GM21576 (cell line): ENCODE data around the gene BLOC1S5.

Source experiments
- ATAC-seq: cut with Tn5 transposase; IDR thresholded peaks from one replicate; pipeline ENCODE4 v1.9.1; 2021; ENCODE audit warnings: mild to moderate bottlenecking, moderate library complexity; ENCODE audit not compliant: unreplicated experiment

BLOC1S5 gene

DNA sequence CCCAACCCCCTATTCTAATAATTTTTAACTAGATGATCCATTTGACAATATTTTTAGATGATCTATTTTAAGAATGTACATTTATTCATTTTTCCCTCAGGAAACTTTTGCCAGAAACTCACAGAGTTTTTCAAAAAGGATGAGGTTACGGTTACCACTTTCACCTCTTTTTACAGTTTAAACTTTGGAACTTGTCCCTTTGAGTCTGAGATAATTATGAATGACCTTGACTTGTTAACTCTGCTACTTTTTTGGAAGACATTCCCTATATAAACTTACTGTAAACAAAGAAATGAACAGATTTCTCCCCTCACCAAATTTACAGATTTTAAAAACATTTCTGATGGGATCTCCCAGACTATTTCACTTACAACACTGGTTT lies 18.4 kb upstream of the BLOC1S5 start:
- ATAC-seq, result no peak

DNA sequence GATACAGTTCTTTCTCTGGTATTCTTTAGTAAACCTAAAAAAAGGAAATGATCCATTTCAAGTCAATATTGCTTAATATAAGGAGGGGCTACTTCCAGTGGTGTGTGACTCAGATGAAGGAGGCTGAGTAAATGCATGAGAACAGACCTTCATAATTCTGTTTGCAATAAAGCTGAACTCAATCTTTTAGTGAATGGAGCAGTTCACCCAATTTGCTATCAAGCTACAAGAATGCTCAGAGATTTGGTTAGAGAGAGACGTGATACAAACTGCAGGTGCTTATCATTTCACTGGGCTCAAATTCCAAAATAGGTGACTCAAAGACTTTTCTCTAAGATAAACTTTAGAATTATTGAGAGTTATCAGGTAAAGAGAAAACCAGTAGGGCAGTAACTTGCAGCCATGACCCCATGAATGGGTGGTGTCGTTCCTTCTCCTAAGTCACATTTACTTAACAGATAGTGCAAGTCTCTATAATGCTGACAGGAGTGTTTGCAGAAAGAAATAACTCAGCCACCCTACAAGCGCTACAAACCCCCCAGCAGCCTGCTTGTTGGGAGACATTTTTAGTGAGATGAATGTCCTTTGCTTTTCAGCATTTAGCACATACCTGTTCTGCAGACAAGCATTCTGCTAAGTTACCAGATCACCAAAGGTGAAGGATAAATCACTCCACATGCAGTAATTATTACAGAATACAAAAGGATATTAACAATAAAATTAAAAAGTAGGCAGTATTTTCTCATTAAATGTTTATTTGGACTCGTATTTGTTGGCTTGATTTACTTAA lies 16.4 kb upstream of the BLOC1S5 start:
- no peak for ATAC-seq

DNA sequence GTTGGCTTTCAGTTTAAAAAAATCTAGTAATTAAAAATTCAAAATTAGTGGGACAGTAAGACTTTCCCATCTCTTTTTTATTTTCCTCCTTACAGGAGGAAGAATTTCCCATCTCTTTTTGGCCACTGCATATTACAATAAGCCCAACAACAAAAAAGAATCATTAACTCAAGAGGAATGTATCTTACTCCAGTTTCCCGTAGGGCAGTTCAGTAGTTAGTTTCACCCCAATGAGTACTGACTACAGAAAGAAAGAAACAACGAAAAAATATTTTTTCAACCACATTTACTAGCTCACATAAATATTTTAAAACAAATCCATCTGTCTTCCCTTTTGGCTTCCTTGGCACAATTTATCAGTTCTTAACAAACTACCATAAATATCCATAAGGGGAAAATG lies 14.9 kb upstream of the BLOC1S5 start:
- no peak for ATAC-seq

DNA sequence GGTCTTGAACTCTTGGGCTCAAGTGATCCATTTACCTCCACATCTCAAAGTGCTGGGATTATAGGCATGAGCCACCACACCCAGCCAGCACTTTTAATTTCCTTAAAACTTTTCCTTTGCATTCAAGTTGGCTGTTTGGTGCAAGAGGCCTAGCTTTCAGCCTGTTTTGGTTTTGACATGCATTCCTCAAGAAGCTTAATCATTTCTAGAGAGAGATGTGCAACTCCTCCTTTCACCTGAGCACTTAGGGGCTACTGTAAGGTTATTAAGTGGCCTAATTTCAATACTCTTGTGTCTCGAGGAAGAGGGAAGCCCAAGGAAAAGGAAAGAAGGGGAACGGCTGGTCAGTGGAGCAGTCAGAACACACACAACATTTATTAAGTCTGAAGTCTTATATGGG lies 13.8 kb upstream of the BLOC1S5 start:
- ATAC-seq, result no peak

DNA sequence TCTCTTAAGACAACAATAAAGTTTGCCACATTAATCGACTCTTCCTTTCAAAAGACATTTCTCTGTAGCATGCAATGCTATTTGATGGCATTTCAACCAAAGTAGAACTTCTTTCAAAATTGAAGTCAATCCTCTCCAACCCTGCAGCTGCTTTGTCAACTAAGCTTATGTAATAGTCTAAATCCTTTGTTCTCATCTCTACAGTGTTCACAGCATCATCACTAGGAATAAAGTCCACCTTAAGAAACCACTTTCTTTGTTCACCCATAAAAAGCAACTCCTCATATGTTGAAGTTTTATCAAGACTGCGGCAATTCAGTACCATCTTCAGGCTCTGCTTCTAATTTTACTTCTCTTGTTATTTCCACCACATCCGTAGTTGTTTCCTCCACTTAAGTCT lies 11.5 kb upstream of the BLOC1S5 start:
- no peak for ATAC-seq

DNA sequence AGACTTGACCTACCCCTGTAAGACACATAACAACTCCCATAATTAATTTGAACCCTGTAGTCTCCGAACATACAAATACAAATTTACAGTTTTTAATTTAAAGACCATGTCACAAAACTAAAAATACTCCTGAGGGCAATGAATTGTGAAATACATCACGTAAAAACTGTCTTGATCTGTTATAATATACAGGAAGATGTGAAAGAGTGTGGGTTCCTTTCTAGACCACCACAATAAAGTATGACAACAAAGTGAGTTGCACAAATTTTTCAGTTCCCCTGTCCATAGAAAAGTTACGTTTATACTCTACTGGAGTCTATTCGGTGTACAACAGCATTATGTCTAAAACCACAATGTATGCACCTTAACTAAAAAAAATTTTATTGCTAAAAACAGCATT lies 11.0 kb upstream of the BLOC1S5 start:
- ATAC-seq, result no peak

DNA sequence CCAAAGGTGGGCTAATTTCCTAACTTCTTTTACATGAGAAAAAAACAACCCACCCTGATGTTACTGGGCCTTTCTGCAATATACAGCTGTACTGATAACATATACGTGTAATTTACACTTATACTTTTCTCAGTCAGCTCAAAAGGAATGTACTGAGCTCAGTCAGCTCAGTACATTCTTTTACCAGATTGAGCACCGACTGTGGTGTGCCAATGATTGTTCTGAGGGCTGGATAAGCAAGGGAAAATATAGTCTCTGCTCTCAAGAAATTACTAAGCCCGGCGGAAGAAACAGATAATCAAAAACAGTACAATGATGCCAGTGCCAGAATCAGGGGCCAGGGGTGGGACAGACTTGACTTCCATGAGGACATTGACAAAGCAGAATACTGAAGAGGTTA lies 10.0 kb upstream of the BLOC1S5 start:
- no peak for ATAC-seq

DNA sequence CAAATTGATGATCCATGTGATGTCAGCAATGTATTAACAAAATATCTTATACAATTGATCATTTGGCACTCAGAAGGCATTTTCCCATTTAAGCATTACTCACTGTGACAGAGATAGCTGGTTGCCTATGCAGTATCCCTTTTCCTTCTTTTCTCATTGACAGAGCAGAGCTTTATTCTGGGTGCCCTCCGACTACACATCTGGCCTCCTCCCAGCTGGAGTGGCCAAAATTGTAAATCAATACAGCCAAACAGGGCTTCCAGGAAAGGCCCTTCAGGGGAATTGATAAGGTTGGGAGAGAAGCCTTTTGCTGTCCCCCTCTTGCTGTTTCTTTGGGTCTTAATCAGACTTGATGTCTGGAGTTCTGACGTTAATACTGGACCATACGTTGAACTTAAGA lies 9.6 kb upstream of the BLOC1S5 start:
- no peak for ATAC-seq

DNA sequence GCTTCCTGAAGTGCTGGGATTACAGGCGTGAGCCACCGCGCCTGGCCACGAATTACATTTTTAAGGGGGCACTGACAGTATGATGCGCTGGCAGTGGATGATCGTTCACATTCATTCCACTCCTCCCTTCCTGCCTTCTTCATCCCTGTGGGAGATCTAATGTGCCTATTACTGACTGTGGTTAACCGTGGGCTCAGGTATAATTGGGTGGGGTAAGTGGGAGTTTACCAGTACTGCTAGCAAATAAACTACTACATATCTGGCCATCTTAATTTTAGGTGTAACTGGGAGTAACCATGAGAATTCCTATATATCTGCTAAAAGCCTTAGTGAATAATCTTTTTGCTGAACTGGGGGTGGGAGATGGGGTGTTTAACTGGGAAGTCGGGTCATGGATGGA lies 6.5 kb upstream of the BLOC1S5 start:
- ATAC-seq, result no peak

DNA sequence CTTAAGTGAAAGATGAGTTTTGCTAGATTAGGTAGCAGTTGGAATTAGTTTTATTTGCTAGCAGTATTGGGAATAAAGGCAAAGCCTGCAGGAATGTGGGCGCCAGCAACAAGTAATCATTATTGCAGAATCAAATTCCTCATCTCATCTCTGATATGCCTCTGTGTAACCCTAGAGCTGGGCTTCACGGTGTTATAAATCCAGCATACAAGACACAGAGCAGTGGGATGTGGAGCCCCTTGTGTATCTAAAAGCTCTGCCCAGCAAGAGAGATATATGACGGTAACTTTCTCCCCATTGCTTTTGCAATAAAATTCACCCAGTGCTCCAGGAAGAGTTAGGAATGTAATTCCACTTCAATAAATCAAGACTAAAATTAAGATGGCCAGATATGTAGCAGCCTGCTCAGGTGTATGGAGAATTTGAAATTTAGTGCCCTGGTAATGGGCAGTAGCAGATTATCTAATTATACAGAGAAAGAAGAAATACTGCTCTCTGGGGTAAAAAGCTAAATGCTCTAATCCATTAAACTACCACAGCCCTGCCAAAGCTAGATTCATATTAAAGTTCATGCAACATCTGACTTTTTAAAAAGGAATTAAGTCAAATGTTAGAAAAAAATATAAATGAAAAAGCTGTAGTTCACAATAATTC lies 5.6 kb upstream of the BLOC1S5 start:
- no peak for ATAC-seq

DNA sequence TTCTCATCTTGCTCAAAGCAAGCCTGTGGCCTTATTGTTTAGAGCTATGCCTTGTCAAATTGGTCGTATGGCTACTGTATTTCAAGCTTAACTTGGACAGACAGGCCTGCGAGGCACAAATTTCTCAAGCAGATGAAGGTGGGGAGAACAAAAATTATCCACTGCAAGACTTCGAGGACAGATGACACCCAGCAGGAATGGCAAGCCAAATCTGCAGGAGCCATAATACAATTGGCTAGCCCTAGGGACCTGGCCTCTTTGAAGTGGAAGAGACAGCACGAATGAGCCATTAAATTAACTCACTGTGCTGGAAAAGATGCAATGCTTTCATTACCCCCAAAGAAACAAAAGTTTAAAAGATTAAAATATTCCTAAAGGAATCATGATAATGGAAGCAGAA lies 5.0 kb upstream of the BLOC1S5 start:
- ATAC-seq, result no peak

DNA sequence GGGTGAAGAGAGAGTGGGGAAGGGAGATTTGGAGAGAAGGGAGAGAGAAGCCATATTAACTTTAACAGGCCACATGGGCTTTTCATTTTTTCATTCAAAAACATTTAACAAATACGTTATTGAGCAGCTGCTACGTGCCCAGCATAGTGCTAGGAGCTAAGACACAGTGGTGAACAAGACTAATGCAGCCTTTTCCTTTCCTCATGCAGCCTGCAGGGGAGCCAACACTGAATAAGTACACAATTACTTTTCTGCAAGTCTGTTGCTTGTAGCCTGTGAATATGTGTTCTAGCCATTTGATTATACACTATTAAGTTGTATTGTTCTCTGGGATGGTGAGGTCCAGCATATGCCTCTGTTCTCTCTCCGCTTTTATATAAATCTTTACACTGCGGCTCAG lies 1.9 kb upstream of the BLOC1S5 start:
- ATAC-seq, result no peak

DNA sequence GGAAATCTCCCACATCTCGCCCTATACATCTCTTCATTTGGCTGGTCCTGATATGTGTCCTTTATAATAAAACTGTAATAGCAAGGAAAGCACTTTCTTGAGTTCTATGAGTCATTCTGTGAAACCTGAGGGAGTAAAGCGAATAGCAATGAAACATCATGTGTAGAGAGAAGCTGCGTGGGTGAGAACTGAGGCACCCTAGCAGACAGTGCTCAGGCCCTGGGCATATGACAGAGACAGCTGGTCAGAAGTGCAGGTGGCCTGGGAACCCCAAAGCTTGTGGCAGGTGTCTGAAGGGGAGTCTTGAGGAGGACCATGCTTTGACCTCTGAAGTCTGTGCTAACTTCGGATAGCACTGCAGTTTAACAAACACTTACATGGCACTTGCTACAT lies 1.3 kb upstream of the BLOC1S5 start:
- peak; percentile 44 for ATAC-seq

DNA sequence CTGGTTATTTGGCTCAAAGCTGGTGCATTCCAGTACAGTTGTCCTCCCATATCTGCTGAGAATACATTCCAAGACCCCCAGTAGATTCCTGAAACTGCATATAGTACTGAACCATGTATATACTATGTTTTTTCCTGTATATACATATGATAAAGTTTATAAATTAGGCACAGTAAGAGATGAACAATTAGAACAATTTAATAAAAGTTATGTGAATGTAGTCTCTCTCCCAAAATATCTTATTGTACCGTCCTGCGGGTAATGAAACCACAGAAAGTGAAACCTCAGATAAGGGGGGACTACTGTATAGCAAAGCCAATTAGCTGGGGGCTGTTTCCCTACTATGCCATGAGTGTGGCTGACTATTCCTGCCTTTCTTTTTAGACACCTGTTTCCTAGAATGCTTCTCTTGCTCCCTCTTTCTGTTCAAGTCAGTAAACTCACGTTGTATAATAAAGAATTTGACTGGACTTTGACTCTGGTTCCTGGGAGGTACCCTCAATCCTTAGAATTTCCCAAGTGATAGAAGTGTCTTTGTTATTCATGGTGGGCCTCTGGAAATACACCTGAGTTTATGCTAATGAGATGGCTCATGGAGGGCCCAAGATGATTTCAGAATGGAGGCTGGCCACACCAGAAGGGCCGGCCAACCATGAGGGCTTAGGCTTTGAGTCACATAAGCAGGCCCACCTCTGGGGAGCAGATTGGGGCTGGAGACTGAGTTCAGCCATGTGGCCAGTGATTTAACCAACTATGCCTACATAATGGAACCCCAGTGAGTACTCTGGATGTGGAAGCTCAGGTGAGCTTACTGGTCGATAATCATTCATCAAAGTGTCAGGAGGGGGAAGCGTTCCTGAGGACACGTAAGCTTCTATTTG lies 689 bp upstream of the BLOC1S5 start:
- no peak for ATAC-seq

DNA sequence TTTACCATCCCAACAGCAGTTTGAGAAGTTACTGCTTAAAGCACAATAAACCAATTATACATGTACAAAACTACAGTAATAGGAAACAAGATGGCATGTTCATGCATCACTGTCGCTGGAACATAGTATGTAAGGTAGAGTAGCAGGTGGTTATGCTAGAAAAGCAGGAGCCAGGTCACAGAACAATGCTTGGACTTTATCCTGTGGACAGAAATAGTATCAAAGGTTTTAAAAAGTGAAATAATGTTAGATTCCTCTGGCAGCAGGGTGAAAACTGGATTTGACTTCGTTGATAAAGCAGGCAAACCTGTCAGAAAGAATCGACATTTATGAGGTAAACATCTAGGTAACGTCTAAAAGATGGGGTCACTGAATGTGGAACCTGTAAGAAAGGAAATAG lies 2.5 kb downstream of the BLOC1S5 start:
- no peak for ATAC-seq

DNA sequence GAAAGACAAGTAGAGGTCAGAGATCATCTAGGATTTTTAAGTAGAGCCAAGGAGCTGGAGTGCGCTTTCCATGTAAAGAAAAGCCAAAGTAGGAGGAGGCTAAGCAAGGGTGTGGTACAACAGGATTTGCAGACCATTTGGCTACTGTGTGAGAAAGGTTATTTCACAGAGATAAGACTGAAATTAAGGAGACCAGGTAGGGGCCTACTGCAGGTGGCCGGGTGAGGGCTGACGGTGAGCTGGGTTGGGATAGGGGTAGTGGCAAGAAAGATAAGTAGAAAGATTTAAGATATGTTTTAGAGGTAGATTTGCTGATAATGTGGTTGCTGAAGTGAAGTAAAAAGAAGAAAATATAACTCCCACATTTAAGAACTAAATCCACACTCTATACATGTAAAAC lies 3.8 kb downstream of the BLOC1S5 start:
- ATAC-seq, result no peak

DNA sequence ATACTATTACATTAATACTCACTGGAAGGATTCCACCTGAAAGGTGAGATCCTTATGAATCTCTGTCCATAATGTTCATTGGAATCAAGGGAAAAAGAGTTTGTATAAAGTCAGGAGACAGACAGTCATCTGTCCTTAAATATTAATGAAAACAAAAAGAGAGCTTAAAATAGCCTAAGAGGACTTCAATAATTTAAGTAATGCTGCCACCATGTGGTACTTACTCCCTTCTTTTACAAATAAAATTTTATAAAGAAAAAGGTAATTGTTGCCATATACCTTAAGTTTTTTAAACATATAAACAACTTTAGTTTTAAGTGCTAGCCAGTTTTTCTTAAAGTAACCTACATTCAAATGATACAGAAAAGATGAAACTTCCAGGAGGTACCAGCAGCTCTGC lies 5.1 kb downstream of the BLOC1S5 start:
- ATAC-seq, result no peak

DNA sequence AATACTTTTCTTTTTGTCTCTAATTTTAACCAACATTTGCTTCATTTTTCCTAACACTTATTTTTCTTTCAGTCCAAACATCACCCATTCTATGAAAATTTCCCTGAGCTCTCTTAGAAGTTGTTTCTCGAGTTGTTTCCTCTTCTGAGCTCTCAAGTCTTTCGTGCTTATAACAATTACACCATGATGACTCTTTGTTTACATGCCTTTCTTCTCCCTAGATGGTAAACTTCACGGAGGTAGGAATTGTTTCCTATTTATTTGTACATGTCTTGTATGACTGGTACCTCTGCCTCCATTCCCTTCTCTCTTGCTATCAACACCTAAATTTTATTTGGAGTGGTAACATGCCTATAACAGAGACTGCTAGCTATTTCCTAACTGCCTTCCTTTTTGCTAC lies 6.4 kb downstream of the BLOC1S5 start:
- no peak for ATAC-seq

DNA sequence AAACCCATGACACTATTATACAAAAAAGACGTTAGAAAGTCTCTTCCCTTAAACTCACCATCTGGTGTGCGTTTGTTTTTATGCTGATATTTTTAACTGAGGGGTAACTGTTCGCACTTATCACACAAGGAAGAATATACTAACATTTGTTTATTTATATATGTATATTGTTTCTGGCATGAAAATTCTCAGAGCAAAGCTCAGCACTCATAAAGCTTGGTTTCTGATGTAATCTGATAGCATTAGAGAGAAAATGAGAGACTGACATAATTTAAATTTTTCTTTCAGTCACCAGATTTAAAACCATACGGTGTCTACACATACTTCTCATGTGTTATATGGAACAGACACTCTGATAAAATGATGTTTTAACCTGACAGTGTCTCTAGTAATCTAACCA lies 6.9 kb downstream of the BLOC1S5 start:
- no peak for ATAC-seq

DNA sequence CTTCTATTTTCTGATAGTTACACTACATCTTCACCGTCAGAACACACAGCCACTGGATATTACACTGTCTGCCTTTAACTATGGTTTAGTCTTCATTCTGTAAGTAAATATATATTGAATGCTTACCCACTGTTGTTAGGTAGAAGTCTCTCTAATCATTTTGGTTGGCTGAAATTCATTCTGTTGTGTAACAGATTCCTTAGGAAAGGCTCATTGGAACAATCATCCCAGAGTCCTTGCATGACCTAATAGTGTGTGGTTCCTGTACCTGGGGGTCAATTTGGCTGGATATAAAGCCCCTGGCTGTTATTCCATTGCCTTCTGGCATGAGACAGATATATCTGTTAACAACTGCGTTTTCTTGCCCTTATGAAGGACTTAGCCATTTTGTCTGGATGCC lies 9.9 kb downstream of the BLOC1S5 start:
- no peak for ATAC-seq

DNA sequence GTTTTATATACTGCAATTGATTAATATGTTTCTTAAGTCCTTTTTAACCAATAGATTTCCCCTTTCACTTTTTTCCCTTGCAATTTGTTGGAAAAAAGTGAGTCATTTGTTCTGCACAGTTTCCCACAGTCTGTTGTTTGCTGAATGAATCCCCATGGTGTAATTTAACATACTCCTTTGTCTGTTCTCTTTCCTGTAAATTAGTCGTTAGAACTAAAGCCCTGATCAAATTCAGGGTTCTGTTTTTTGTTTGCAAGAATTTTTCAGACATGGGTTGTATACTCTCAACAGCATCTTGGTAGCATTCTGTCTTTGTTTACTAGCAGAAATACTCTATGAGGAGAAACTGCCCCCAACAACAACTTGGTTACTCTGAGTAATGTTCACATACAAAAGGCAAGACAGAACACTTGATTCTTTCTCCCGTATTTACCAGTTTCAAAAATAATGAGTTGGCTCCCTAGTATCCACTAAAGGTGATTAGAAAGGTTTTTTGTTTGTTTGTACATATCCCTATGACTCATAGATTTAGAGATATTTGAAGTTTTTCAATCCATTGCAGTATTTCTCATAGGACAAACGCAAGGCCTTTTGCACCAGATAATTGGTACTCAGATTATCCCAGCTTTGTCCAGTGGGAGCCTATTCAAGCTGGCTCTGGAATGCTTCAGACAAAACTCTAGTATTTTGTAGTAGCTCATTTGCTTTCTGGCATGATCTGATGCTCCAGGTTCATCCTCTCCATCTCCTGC lies 16.5 kb downstream of the BLOC1S5 start:
- ATAC-seq, result no peak
